ENCODE measurements around the gene CEND1. TPM values are rescaled to one million over a fixed set of nuclear protein-coding genes. Genes with fewer than 3 reads are reported as not detected.

CEND1 gene
- total and polyA plus RNA-seq, 2 of the 13 experiments (the other 11 are each of a cell fraction or from before 2014, with no cell fraction given) = not detected

GRCh38 chr11:838441-839279 is 48.8 kb upstream of the CEND1 start (continued):
- TF ChIP-seq, protein P1, sequence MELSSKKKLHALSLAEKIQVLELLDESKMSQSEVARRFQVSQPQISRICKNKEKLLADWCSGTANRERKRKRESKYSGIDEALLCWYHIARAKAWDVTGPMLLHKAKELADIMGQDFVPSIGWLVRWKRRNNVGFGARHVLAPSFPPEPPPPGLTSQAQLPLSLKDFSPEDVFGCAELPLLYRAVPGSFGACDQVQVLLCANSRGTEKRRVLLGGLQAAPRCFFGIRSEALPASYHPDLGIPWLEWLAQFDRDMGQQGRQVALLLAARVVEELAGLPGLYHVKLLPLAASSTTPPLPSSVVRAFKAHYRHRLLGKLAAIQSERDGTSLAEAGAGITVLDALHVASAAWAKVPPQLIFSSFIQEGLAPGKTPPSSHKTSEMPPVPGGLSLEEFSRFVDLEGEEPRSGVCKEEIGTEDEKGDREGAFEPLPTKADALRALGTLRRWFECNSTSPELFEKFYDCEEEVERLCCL (CRISPR knock-in tag; IDR thresholded peaks at IDR 0.05; ENCODE audit: borderline replicate concordance) = 0 out of 2 replicates have a peak, but pooled peaks have one; percentile 56
- TF ChIP-seq GTF3A (CRISPR knock-in tag; conservative IDR thresholded peaks at IDR 0.05) (no peak; the same call in 1 of the 2 replicates), PCBP2 (optimal IDR thresholded peaks at IDR 0.05; ENCODE audit: low read depth, low read length, poor library complexity, severe bottlenecking) (no peak), CCDC6 (CRISPR knock-in tag; IDR thresholded peaks at IDR 0.05) (peak; percentile 89), POLR2G (IDR thresholded peaks at IDR 0.05; ENCODE audit: low read depth, low read length) (peak; percentile 48), RXRB (CRISPR knock-in tag; IDR thresholded peaks at IDR 0.05; ENCODE audit: borderline replicate concordance) (peak; percentile 58; the same call in 1 of the 2 replicates), ZNF530 (CRISPR knock-in tag; IDR thresholded peaks at IDR 0.05; ENCODE audit: low read depth) (no peak), CBX1 (IDR thresholded peaks at IDR 0.05; ENCODE audit: low read depth) (peak; percentile 66), HBP1 (CRISPR knock-in tag; IDR thresholded peaks at IDR 0.05; ENCODE audit: low read depth) (no peak), ZMYM4 (CRISPR knock-in tag; IDR thresholded peaks at IDR 0.05) (peak; percentile 52; the same call in 1 of the 2 replicates), SP140L (CRISPR knock-in tag; IDR thresholded peaks at IDR 0.05; ENCODE audit: borderline replicate concordance) (no peak), ZNF552 (CRISPR knock-in tag; IDR thresholded peaks at IDR 0.05; ENCODE audit: borderline replicate concordance) (peak; percentile 45; the same call in 1 of the 2 replicates), ZNF546 (CRISPR knock-in tag; conservative IDR thresholded peaks at IDR 0.05) (no peak), E2F2 (CRISPR knock-in tag; IDR thresholded peaks at IDR 0.05; ENCODE audit: borderline replicate concordance) (no peak), ZNF20 (CRISPR knock-in tag; IDR thresholded peaks at IDR 0.05) (no peak), ZSCAN9 (CRISPR knock-in tag; IDR thresholded peaks at IDR 0.05; ENCODE audit: borderline replicate concordance) (0 out of 2 replicates have a peak, but pooled peaks have one; percentile 74), ARID3A (IDR thresholded peaks at IDR 0.05; ENCODE audit: low read depth, low read length) (no peak), MAFF (IDR thresholded peaks at IDR 0.05; ENCODE audit: low read depth, low read length) (no peak)
- TF ChIP-seq, protein P2, sequence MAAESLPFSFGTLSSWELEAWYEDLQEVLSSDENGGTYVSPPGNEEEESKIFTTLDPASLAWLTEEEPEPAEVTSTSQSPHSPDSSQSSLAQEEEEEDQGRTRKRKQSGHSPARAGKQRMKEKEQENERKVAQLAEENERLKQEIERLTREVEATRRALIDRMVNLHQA (CRISPR knock-in tag; IDR thresholded peaks at IDR 0.05) = no peak

Data from HepG2 (cell line).